Prostate gland (tissue), 2 donors: ENCODE results near the gene XRCC3. TPM values are rescaled to one million over a fixed set of nuclear protein-coding genes. Genes with fewer than 3 reads are reported as not detected.

Source experiments
- DNase-seq: peaks from one replicate; pipeline ENCODE4 v3.0.0-alpha.2; 2019; ENCODE audit warnings: low spot score
- H3K27ac ChIP-seq, 2 donors: fragments of 200-600 bp; sonication (generic); 2 replicates each; pipeline ENCODE4 v1.5.1; 2017 to 2019
- H3K27me3 ChIP-seq: fragments of 200-600 bp; sonication (generic); replicated peaks from 2 replicates; pipeline ENCODE4 v1.5.1; 2019; ENCODE audit not compliant: insufficient read depth
- H3K36me3 ChIP-seq, 2 donors: fragments of 200-600 bp; sonication (generic); 1 replicate in 1 of 2; 2 replicates in 1 of 2; pipeline versions ENCODE4 v1.5.1 to v1.8.1; 2017 to 2019
- H3K4me1 ChIP-seq: fragments of 200-600 bp; sonication (generic); replicated peaks from 2 replicates; pipeline ENCODE4 v1.5.1; 2019
- H3K4me3 ChIP-seq, 2 donors: fragments of 200-600 bp; sonication (generic); 2 replicates each; pipeline ENCODE4 v1.5.1; 2017 to 2019
- H3K9me3 ChIP-seq: fragments of 200-600 bp; sonication (generic); 2 replicates; pipeline ENCODE4 v1.5.1; 2017
- POLR2A ChIP-seq: fragments of 450-650 bp; IDR thresholded peaks from one replicate; pipeline ENCODE4 v1.6.1; 2016; ENCODE audit warnings: antibody characterized with exemption, mild to moderate bottlenecking
- POLR2AphosphoS5 ChIP-seq: sonication (generic); formaldehyde crosslinking; IDR thresholded peaks from one replicate; pipeline ENCODE4 v1.6.1; 2017; ENCODE audit warnings: antibody characterized with exemption
- WGBS: methylation state at CpG from one replicate; pipeline ENCODE4 v1.1.5; 2018; 5-methylcytosine and 5-hydroxymethylcytosine counted together
- intact Hi-C: fragments of 100-400 bp; cut with DNase I; formaldehyde crosslinking; loops from one replicate; pipeline ENCODE4 v1.14.2; 2022
- total RNA-seq, 2 donors: library from RNA; depleted of rRNA; stranded (reverse); fragments of >200 nt; gene quantifications; one replicate each; pipeline ENCODE4 v1.1.0, GENCODE V29; 2016
- TF ChIP-seq, protein P1 (sequence below), 4 experiments: fragments of 200-600 bp in 2 of 4; fragments of 450-650 bp in 2 of 4; sonication (generic) in 2 of 4; IDR thresholded peaks; 1 replicate in 3 of 4; 2 replicates in 1 of 4; pipeline ENCODE4 v1.5.1; 2016 to 2019; ENCODE audit warnings: antibody characterized with exemption in 4 of 4, mild to moderate bottlenecking in 2 of 4, moderate library complexity in 2 of 4

Gene XRCC3
- total RNA-seq, 2 donors from 2014 or later: 24.7 to 33.2 TPM

DNA sequence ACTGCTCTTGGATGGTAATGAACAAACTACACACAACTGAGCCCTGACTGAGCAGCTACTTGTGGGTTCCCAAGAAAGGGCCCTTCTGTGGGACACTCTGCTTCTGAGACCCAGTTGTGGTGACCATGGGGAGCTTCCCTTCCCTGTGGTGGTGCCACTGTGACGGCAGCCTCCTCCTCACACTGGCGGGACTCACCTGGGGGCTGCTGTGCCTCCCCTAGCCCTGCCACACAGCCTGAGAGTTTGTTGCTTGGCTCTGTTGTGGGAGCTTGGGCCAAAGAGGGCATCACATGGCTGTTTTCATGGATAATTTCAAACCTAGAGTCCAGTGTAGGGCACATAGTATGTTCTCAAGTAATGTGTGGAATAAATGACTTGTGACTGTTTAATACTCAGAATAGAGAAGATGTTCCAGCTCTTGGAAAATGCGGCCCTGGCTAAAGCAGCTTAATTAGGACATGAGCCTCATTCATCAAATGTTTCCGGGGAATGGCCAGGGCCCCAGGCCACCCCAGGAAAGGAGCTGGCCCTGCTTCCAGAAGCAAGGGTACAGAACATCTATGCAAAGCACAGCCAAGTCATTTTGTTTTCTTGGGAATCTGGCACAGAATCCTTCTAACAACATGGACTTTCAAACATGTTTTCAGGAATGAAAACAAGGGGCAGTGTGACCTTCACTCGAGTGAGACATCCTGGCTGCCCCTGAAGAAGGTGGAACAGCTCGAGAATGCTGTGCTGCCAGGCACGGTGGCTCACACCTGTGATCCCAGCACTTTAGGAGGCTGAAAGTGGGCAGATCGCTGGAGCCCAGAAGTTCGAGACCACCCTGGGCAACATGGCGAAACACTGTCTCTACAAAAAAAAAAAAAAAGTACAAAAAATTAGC, 21.5 kb upstream of the XRCC3 start:
- H3K9me3 ChIP-seq: no peaks in the 10 kb centered on the region
- H3K27ac ChIP-seq: peak overlapping the region; percentile 88 to 92
- H3K4me1 ChIP-seq: peaks cover 33% of the 10 kb centered on the region
- TF ChIP-seq POLR2AphosphoS5: peak; percentile 68
- TF ChIP-seq, protein P1, sequence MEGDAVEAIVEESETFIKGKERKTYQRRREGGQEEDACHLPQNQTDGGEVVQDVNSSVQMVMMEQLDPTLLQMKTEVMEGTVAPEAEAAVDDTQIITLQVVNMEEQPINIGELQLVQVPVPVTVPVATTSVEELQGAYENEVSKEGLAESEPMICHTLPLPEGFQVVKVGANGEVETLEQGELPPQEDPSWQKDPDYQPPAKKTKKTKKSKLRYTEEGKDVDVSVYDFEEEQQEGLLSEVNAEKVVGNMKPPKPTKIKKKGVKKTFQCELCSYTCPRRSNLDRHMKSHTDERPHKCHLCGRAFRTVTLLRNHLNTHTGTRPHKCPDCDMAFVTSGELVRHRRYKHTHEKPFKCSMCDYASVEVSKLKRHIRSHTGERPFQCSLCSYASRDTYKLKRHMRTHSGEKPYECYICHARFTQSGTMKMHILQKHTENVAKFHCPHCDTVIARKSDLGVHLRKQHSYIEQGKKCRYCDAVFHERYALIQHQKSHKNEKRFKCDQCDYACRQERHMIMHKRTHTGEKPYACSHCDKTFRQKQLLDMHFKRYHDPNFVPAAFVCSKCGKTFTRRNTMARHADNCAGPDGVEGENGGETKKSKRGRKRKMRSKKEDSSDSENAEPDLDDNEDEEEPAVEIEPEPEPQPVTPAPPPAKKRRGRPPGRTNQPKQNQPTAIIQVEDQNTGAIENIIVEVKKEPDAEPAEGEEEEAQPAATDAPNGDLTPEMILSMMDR (IDR thresholded peaks at IDR 0.05): no peak
- H3K27me3 ChIP-seq: no peaks in the 10 kb centered on the region
- H3K36me3 ChIP-seq: peaks cover 0 to 3% of the 10 kb centered on the region in 2 donors
- intact Hi-C loops: no loop called here
- H3K4me3 ChIP-seq: no peak overlapping the region
- 67% methylated on average over 9 of the region's 10 CpGs for WGBS
- no peak for DNase-seq

DNA sequence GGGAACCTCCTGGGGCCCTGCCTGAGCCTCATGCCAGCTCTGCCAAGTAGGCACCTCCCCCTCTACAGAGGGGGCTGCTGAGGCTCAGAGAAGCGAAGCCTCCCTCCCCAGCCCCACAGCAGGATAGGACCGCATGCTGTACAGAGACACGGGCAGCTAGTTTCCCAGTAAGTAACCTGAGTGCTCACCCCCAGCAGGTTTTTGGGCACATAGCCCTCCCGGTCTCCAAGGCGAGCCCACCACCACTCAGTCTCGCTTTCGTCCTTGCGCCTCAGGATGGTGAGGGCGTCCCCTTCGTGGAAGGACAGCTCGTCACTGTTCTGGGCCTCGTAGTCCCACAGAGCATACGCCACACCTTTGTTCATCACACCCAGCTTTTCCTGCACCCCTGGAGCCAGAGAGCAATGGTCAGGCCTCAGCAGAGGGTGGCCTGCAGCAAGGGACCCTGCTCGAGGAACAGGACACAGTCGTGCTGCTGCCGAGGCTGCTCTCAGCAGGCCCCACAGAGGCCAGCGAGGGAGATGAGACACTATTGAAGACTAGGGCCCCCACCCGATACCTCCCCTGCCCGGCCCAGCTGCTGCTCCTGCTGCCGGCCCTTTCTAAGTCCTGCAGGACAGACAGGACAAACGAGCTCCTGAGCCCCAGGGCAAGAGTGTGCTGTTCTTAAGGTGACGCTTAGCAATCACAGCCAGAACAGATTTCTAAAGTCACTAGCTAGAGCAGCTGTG, 20.7 kb upstream of the XRCC3 start:
- TF ChIP-seq, protein P1 (IDR thresholded peaks at IDR 0.05): no peak
- no peak for TF ChIP-seq POLR2A
- peak; percentile 74 for TF ChIP-seq POLR2AphosphoS5
- Histone ChIP-seq H3K4me1 (peaks cover 33% of the 10 kb centered on the region), H3K36me3 (peaks cover 0 to 3% of the 10 kb centered on the region in 2 donors), H3K9me3 (no peaks in the 10 kb centered on the region), H3K4me3 (no peak overlapping the region), H3K27me3 (no peaks in the 10 kb centered on the region), H3K27ac (peak overlapping the region; percentile 88 to 92)
- intact Hi-C loops: no loop called here
- 69% methylated on average over 17 of the region's 22 CpGs for WGBS
- peak; percentile 86 for DNase-seq

DNA sequence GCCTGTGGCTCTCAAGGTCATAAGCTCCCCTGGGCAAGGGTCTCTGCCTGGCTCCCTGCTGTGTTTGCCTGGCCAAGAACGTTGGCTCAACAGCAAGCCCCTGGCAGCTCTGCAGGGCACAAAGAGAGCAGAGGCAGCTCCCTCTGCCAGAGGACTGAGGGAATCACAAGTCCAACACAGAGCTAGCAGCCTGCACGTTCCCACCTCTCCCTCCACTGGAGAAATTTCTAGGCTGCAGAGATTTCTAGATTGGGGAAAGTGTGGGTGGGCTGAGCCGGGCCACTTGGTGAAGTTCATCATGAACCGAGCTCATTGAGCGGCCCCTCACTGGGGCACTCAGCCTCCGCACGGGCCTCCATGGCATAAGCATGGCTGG, 20.2 kb upstream of the XRCC3 start:
- no peak for TF ChIP-seq POLR2A
- TF ChIP-seq, protein P1 (IDR thresholded peaks at IDR 0.05): peak in 2 of 4 experiments; percentile 8 to 26
- H3K4me1 ChIP-seq: peaks cover 38% of the 10 kb centered on the region
- intact Hi-C loops: no loop called here
- peaks cover 0 to 3% of the 10 kb centered on the region in 2 donors for H3K36me3 ChIP-seq
- H3K9me3 ChIP-seq: no peaks in the 10 kb centered on the region
- no peak for DNase-seq
- H3K27me3 ChIP-seq: no peaks in the 10 kb centered on the region
- H3K27ac ChIP-seq: peak overlapping the region; percentile 88 to 92
- WGBS: 51% methylated on average over 7 of the region's 7 CpGs
- no peak overlapping the region for H3K4me3 ChIP-seq

DNA sequence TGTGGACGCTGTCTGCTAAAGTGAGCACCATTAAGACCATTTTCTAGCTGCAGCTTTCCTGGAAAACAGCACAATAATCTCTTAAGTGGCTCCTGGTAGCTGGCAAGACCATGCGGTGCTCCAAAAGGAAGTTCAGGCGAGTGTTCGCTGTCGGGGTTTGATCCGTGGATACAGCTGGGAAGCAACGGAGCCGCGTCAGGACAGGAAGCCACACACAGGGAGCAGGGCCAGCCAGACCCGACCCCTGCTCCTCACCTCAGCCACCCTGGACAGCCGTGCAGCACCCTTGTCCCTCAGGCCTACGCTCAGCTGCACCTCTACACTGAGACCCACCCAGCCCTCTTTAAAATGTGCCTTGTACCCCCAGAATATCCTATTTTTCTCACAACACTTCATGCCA, 19.8 kb upstream of the XRCC3 start:
- no peak overlapping the region for H3K4me3 ChIP-seq
- no peaks in the 10 kb centered on the region for H3K27me3 ChIP-seq
- peak overlapping the region; percentile 88 to 92 for H3K27ac ChIP-seq
- WGBS: 68% methylated on average over 12 of the region's 12 CpGs
- TF ChIP-seq, protein P1 (IDR thresholded peaks at IDR 0.05): no peak
- TF ChIP-seq POLR2AphosphoS5: no peak
- H3K4me1 ChIP-seq: peaks cover 42% of the 10 kb centered on the region
- H3K9me3 ChIP-seq: no peaks in the 10 kb centered on the region
- peaks cover 0 to 1% of the 10 kb centered on the region in 2 donors for H3K36me3 ChIP-seq
- intact Hi-C loops: no loop called here
- DNase-seq: no peak
